Kidney (tissue), 14 donors: ENCODE results near the gene TECTA. TPM values are rescaled to one million over a fixed set of nuclear protein-coding genes. Genes with fewer than 3 reads are reported as not detected.

Experiments
- DNase-seq, 5 donors: peaks; one replicate each; pipeline ENCODE4 v3.0.0-alpha.2; 2013 to 2020
- FAIRE-seq: peaks from 2 replicates; lab custom pipeline; 2012; peaks lifted over from hg19 to GRCh38; lab: Jason Lieb, UNC
- H3K27ac ChIP-seq, 2 donors: one replicate each; pipeline ENCODE4 v1.7.0; 2013; ENCODE audit warnings: low read depth in 2 of 2, low read length in 2 of 2, inconsistent platforms in 1 of 2
- H3K27me3 ChIP-seq: one replicate; pipeline ENCODE4 v1.7.1; 2013; ENCODE audit warnings: low read length, inconsistent platforms; ENCODE audit not compliant: control insufficient read depth, insufficient read depth
- H3K36me3 ChIP-seq, 3 donors: one replicate each; pipeline versions ENCODE4 v1.7.0 to v1.7.1; 2013; ENCODE audit warnings: low read length in 3 of 3, control low read depth in 1 of 3, inconsistent platforms in 1 of 3; ENCODE audit not compliant: insufficient read depth in 3 of 3, control insufficient read depth in 2 of 3
- H3K4me1 ChIP-seq, 3 donors: one replicate each; pipeline versions ENCODE4 v1.7.0 to v1.7.1; 2013; ENCODE audit warnings: low read length in 3 of 3, inconsistent platforms in 1 of 3, low read depth in 1 of 3; ENCODE audit not compliant: control insufficient read depth in 2 of 3, insufficient read depth in 2 of 3
- H3K4me3 ChIP-seq, 3 donors: one replicate each; pipeline versions ENCODE4 v1.7.0 to v1.8.1; 2013; ENCODE audit warnings: low read length in 3 of 3, control low read depth in 1 of 3, inconsistent platforms in 1 of 3
- H3K9ac ChIP-seq, 3 donors: one replicate each; pipeline versions ENCODE4 v1.7.0 to v1.7.1; 2013; ENCODE audit warnings: low read length in 3 of 3, control low read depth in 1 of 3, inconsistent platforms in 1 of 3
- H3K9me3 ChIP-seq, 3 donors: one replicate each; pipeline versions ENCODE4 v1.7.0 to v1.7.1; 2013; ENCODE audit warnings: low read length in 3 of 3, control low read depth in 1 of 3, inconsistent platforms in 1 of 3; ENCODE audit not compliant: control insufficient read depth in 2 of 3, insufficient read depth in 1 of 3
- intact Hi-C: fragments of 100-400 bp; cut with DNase I; formaldehyde crosslinking; loops from one replicate; pipeline ENCODE4 v1.11.1; 2022
- polyA plus RNA-seq: library from polyadenylated mRNA; stranded (reverse); fragments of 350-450 nt; fragmentation: Illumina TruSeq; extraction: RNeasy Lipid Tissue Mini Kit (QIAGEN cat#74804); gene quantifications from one replicate; pipeline ENCODE4 v1.2.3, GENCODE V29; 2014; ENCODE audit warnings: low read depth, low replicate concordance; ENCODE audit not compliant: insufficient read depth
- total RNA-seq: library from RNA; stranded (reverse); fragmentation: NEBNext Ultra II Directional; extraction: Animal tissue kit (Norgen Biotek cat#: 25700); gene quantifications from one replicate; pipeline ENCODE4 v1.2.1, GENCODE V29; 2021
- TF ChIP-seq, protein P1 (sequence below): IDR thresholded peaks from 3 replicates; pipeline ENCODE4 v1.5.1; 2012; ENCODE audit warnings: mild to moderate bottlenecking, moderate library complexity, borderline replicate concordance; ENCODE audit not compliant: insufficient read depth; ENCODE audit errors: extremely low read depth
- donor health status: control.
- donor health status: control.
- donor health status: control.
- donor health status: control.
- donor health status: control.
- donor health status: DM: yes; HTN: yes; CAD: no.
- donor health status: Normal renal cell carcinoma (clear cell type).

Gene TECTA
- total and polyA plus RNA-seq, 2 donors from 2014 or later, result 0.54 to 1.2 TPM

GRCh38 chr11:121129362-121130340 is 28.6 kb downstream of the TECTA start:
- DNase-seq, result no peak
- intact Hi-C loops, result no loop called here
- Histone ChIP-seq H3K4me1 (no peaks in the 10 kb centered on the region), H3K9ac (no peak overlapping the region), H3K27me3 (no peaks in the 10 kb centered on the region), H3K9me3 (no peaks in the 10 kb centered on the region), H3K27ac (no peak overlapping the region), H3K36me3 (no peaks in the 10 kb centered on the region), H3K4me3 (no peak overlapping the region)
- no peak for FAIRE-seq
- TF ChIP-seq, protein P1, sequence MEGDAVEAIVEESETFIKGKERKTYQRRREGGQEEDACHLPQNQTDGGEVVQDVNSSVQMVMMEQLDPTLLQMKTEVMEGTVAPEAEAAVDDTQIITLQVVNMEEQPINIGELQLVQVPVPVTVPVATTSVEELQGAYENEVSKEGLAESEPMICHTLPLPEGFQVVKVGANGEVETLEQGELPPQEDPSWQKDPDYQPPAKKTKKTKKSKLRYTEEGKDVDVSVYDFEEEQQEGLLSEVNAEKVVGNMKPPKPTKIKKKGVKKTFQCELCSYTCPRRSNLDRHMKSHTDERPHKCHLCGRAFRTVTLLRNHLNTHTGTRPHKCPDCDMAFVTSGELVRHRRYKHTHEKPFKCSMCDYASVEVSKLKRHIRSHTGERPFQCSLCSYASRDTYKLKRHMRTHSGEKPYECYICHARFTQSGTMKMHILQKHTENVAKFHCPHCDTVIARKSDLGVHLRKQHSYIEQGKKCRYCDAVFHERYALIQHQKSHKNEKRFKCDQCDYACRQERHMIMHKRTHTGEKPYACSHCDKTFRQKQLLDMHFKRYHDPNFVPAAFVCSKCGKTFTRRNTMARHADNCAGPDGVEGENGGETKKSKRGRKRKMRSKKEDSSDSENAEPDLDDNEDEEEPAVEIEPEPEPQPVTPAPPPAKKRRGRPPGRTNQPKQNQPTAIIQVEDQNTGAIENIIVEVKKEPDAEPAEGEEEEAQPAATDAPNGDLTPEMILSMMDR, result no peak

DNA sequence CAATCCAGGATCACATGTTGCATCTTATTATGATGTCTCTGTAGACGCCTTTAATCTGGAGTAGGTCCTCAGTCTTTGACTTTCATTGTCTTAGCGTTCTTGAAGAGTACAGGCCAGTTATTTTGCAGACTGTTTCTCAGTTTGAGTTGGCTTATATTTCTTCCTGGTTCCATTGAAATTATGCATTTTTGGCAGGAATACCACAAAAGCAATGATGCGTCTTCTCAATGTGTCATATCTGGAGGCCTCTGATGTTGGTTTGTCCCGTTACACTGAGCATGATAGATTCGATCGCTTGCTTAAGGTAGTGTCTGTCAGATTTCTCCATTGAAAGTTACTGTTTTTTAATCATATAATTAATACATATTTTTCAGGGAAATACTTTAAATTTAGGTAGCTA is 30.6 kb downstream of the TECTA start:
- Histone ChIP-seq H3K36me3 (no peaks in the 10 kb centered on the region), H3K27ac (no peak overlapping the region), H3K4me1 (no peaks in the 10 kb centered on the region), H3K27me3 (no peaks in the 10 kb centered on the region), H3K9me3 (no peaks in the 10 kb centered on the region), H3K4me3 (no peak overlapping the region), H3K9ac (no peak overlapping the region)
- TF ChIP-seq, protein P1, result no peak
- no peak for FAIRE-seq
- DNase-seq, result no peak
- intact Hi-C loops, result no loop called here

- intact Hi-C loops, result no loop called here
- Histone ChIP-seq H3K4me1 (no peaks in the 10 kb centered on the region), H3K27ac (no peak overlapping the region), H3K9ac (no peak overlapping the region), H3K27me3 (no peaks in the 10 kb centered on the region), H3K36me3 (no peaks in the 10 kb centered on the region), H3K9me3 (no peaks in the 10 kb centered on the region), H3K4me3 (no peak overlapping the region)
- FAIRE-seq (no peak), DNase-seq (no peak)
- TF ChIP-seq, protein P1, result no peak
Measured at GRCh38 chr11:121132211-121132976, 31.4 kb downstream of the TECTA start.
